GM12864 (cell line): ENCODE measurements around the gene TGFB3.
A peak's percentile ranks its signal among the peaks of the same experiment; 100 is the strongest.

Experiments
- DNase-seq: peaks from one replicate; pipeline ENCODE4 v3.0.0-alpha.2; 2011; ENCODE audit warnings: low read depth
- H3K4me3 ChIP-seq: 2 replicates; pipeline ENCODE4 v1.5.1; 2011; ENCODE audit warnings: mild to moderate bottlenecking, low read depth, low read length, control low read depth
- CTCF ChIP-seq: IDR thresholded peaks from 2 replicates; pipeline ENCODE4 v1.5.1; 2011; ENCODE audit warnings: low read depth, mild to moderate bottlenecking, moderate library complexity, low read length, control low read depth, inconsistent platforms; ENCODE audit errors: missing control alignments

TGFB3 gene

DNA sequence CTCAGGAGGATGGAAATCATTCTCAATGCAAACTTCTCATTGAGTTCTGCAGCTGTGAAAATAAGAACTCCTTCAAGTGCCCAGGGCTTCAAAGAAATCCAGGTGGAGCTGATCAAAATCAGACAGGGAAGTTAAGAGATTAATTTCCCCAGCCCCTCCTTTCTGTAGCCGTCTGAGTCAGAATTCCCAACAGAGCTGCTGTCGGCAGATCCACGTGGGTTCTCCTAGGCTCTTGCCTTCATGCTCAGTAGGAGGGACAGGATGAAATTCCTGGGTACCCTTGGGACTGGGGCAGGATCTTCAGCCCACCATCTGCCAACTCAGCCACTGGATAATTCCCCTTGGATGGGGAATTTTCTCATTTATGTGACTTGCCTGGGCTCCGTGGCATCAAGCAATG is 13.3 kb downstream of the TGFB3 start:
- TF ChIP-seq CTCF: no peak
- no peak for DNase-seq
- H3K4me3 ChIP-seq: no peak overlapping the region

- TF ChIP-seq CTCF: no peak
- no peak overlapping the region for H3K4me3 ChIP-seq
- DNase-seq: no peak
Measured at GRCh38 chr14:75967866-75968265, 13.9 kb downstream of the TGFB3 start.

GRCh38 chr14:75961662-75962061 is 20.1 kb downstream of the TGFB3 start:
- TF ChIP-seq CTCF: no peak
- H3K4me3 ChIP-seq: no peak overlapping the region
- no peak for DNase-seq

DNA sequence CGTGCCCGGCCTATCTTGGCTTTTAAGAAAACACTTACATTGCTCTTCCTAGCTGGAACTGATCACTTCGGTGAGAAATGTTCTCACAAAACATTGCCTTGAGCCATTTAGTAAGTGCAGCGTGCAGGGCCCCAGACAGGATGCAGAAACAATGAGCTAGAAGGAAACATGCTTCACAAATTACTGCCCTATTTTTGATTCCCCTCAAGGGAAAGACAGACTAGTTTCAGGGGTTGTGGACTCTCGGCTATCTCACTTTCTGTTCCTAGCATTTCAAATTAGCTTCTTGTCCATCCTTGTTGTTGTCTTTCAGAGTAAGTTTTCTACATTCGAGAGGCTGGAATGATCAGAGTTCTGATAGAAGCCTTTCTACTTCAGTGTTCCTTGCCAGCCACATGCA is 21.6 kb downstream of the TGFB3 start:
- H3K4me3 ChIP-seq: no peak overlapping the region
- peak; percentile 61 for DNase-seq
- no peak for TF ChIP-seq CTCF

GRCh38 chr14:75959031-75959430 is 22.8 kb downstream of the TGFB3 start:
- DNase-seq: no peak
- H3K4me3 ChIP-seq: no peak overlapping the region
- no peak for TF ChIP-seq CTCF

GRCh38 chr14:75952489-75952888 is 29.3 kb downstream of the TGFB3 start:
- TF ChIP-seq CTCF: no peak
- H3K4me3 ChIP-seq: no peak overlapping the region
- no peak for DNase-seq

DNA sequence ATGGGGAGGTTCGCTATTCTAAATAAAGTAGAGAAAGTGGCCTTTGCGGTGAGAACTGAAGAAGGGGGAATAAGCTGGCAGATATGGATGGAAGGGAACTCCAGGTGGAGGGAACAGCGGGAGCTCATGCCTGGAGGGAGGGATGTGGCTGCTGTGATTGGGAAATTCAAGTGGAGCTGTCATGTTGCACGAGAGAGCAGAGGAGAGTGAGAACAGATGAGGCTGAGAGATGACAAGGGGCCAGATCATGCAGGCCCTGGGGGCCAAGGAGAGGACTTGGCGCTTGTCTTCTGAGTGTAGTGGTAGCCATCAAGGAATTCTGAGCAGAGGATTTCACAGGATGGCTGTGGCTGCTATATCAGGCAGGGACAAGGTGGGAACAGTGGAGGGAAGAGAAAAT is 35.0 kb downstream of the TGFB3 start:
- no peak for DNase-seq

More for the DNA sequence above, 35.0 kb downstream of the TGFB3 start:
- TF ChIP-seq CTCF: no peak
- no peak overlapping the region for H3K4me3 ChIP-seq
